A549 (cell line): ENCODE measurements around the gene CMIP.

Experiments used
- FOSB ChIP-seq: fragments of 250-450 bp; sonication (Bioruptor Pico); IDR thresholded peaks from 2 replicates; pipeline ENCODE4 v1.5.0; 2020; ENCODE audit warnings: mild to moderate bottlenecking, moderate library complexity
- FOSL2 ChIP-seq, 2 experiments: fragments of 450-650 bp in 1 of 2; fragments of >200 bp in 1 of 2; sonication (Bioruptor Twin) in 1 of 2; formaldehyde crosslinking; IDR thresholded peaks; 2 replicates each; pipeline versions ENCODE4 v1.5.0 to v1.6.1; 2016 to 2020; ENCODE audit warnings: mild to moderate bottlenecking in 1 of 2, moderate library complexity in 1 of 2
- HOXA7 ChIP-seq: fragments of 250-450 bp; sonication (Bioruptor Pico); IDR thresholded peaks from 2 replicates; pipeline ENCODE4 v1.5.0; 2020; ENCODE audit warnings: mild to moderate bottlenecking, moderate library complexity
- POLR2A ChIP-seq: IDR thresholded peaks from 2 replicates; pipeline ENCODE4 v1.6.1; 2012; ENCODE audit warnings: mild to moderate bottlenecking, low read length
- TP53 ChIP-seq: fragments of 250-450 bp; sonication (Bioruptor Pico); IDR thresholded peaks from 2 replicates; pipeline ENCODE4 v1.5.0; 2021; ENCODE audit warnings: mild to moderate bottlenecking, moderate library complexity
- TF ChIP-seq, protein P1 (sequence below): fragments of >200 bp; sonication (Bioruptor Twin); formaldehyde crosslinking; IDR thresholded peaks from 3 replicates; pipeline ENCODE4 v1.5.1; 2016

GRCh38 chr16:81483064-81483969 is 38.7 kb downstream of the CMIP start:
- TF ChIP-seq FOSL2 (IDR thresholded peaks at IDR 0.05) (no peak), FOSL2 (CRISPR knock-in tag; IDR thresholded peaks at IDR 0.05) (no peak), TP53 (CRISPR knock-in tag) (no peak), HOXA7 (CRISPR knock-in tag) (no peak), FOSB (CRISPR knock-in tag) (no peak), POLR2A (no peak)
- TF ChIP-seq, protein P1, sequence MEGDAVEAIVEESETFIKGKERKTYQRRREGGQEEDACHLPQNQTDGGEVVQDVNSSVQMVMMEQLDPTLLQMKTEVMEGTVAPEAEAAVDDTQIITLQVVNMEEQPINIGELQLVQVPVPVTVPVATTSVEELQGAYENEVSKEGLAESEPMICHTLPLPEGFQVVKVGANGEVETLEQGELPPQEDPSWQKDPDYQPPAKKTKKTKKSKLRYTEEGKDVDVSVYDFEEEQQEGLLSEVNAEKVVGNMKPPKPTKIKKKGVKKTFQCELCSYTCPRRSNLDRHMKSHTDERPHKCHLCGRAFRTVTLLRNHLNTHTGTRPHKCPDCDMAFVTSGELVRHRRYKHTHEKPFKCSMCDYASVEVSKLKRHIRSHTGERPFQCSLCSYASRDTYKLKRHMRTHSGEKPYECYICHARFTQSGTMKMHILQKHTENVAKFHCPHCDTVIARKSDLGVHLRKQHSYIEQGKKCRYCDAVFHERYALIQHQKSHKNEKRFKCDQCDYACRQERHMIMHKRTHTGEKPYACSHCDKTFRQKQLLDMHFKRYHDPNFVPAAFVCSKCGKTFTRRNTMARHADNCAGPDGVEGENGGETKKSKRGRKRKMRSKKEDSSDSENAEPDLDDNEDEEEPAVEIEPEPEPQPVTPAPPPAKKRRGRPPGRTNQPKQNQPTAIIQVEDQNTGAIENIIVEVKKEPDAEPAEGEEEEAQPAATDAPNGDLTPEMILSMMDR = no peak
